SKM-1 (cell line): Measurements from ENCODE around the gene FSD1L.

ENCODE experiments used
- DNase-seq: peaks from one replicate; lab custom pipeline; 2025; ENCODE audit not compliant: unreplicated experiment; lab: John Stamatoyannopoulos, UW

The FSD1L gene

DNA sequence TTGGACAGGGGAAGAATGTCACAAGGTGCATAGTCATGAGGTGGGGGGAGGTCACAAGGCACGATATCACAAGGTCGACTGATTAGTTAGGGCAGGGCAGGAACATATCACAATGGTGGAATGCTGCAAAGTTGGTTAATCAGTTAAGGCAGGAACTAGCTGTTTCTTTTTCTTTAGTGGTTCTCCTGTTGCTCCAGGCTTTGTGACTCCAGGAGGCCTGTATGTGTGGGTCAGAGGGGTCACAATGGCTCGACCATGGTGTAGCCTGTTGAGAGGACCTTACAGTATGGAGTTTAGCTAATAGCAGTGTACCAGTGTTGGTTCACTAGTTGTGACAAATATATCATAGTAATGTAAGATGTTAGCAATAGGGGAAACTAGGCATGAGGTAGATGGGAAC lies 12.4 kb upstream of the FSD1L start:
- DNase-seq, result no peak

DNA sequence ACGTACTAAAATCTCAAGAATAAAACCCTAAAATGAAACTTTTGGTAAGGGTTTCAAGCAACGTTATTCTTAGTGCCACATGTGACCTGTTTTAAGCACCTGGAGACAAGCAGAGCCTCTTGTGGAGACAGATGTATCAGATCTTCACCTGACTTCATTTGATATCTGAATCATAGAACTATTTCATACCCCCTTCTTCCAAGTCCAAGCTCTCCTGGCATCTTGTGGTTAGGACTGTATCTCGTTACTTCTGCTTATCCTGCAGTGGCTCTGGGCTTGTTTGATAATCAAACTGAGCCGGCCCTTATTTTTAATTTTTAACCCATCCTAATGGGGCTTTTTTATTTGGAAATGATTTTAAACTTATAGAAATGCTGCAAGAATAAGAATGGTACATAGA lies 11.1 kb upstream of the FSD1L start:
- DNase-seq, result no peak

DNA sequence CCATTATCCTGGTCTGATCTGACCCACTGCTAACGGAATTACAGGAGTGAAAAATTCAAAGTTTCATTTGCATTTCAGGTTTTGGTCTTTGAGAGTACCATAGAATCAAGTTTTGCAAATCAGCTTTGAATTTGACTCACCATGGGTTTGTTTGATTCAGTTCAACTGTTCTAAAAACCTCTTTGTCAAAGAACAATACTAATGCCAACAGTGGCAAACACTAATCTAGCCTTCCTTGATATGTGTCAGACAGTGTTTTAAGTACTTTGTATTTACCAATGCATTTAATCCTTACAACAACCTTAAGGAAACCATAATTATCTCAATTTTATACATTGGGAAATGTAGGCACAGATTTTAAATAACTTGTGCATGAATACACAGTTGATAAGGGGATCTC lies 10.1 kb upstream of the FSD1L start:
- no peak for DNase-seq

DNA sequence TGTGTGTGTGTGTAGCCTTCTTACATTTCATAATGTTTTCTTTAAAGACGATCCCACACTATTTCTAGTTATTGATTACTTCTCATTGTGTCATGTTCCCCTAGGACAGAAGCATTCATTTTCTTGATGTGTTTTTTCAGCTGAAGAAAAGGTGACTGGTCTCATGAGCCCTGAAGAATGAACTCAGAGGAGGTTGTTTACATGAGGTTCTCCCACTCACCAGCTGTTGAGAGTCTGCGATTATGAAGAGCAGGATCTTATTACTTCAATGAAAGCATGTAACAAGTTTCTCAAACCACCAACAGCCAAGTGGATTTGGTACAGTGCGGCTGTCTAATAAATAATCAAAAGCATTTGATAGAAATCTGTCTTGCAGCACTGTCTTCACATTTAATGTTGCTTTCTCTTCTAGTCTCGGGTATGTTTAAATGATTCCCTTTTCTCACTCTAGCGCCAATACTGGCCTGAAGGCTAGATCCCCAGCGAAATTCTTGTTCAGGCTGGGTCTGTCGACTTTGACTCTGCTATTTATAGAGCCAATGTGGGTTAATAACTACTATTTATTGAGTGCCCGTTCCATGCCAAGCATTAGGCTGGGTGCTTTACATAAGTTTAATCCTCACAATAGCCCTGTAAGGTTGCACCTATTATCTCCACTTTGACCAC lies 9.6 kb upstream of the FSD1L start:
- DNase-seq, result no peak

DNA sequence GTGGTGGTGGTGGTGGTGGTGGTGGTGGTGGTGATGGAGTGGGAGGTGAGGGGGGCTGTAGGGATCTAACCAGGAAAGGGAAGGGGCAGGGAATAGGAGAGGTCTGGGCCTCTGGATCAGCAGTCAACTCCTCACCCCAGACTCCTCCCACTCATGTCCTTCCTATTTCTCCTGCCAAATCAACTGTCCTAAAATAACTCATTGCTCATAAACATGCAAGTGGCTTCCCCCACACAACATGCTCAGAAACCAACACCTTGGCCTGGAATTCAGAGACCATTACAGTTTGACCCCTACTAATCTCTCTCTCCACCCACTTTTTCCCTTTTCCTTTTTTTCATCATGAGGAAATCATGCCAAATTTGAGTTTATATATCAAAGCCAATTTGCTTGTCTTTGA lies 8.4 kb upstream of the FSD1L start:
- no peak for DNase-seq

DNA sequence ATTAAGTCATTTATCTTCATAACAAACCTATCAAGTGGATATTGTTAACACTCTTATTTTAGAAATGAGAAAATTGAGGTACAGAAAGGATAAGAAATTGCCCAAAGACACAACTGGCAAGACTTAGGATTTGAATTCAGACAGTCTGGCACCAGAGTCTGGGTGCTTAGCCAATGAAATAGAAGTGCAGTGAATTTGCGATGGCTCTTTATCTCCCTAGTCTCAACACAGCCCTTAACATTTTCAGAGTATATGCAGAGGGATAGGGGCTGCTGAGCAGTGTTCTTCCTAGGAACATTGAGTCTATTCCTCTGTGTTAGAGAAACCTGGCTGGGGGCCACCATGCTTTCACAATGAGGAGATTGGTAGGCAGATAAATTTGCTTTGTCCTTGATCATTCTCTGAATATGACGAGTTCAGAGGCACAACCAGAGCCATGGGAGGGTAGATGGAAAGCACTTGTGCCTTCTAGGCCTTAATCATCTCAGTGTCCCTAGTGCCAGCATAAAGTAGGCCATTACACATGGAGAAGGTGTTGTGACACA lies 6.1 kb upstream of the FSD1L start:
- no peak for DNase-seq

DNA sequence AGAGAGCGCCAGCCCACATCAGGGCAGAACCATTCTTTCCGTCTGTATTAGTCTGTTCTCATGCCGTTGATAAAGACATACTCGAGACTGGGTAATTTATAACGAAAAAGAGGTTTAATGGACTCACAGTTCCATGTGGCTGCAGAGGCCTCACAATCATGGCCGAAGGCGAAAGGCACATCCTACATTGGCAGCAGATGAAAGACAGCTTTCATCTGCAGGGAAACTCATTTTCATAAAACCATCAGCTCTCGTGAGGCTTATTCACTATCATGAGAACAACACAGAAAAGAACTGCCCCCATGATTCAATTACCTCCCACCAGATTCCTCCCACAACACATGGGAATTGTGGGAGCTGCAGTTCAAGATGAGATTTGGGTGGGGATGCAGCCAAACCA lies 4.7 kb upstream of the FSD1L start:
- DNase-seq, result no peak

DNA sequence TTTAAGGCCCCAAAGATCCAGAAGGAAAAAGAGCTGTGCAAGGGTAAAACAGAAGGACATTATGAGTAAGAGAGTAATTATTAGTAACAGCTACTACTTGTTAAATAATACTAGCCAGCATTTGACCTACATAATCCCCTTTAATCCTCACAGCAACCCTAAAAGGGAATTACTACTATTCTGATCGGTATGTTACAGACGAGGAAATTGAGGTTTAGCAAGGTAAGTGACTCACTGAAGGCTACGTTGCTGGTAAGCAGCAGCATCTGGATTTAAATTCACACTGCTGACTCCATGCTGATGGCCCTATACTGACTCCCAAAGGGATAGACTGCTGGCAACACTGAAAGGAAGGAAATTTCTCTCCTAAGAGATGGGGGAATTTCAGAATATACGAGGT lies 3.7 kb upstream of the FSD1L start:
- DNase-seq, result no peak

DNA sequence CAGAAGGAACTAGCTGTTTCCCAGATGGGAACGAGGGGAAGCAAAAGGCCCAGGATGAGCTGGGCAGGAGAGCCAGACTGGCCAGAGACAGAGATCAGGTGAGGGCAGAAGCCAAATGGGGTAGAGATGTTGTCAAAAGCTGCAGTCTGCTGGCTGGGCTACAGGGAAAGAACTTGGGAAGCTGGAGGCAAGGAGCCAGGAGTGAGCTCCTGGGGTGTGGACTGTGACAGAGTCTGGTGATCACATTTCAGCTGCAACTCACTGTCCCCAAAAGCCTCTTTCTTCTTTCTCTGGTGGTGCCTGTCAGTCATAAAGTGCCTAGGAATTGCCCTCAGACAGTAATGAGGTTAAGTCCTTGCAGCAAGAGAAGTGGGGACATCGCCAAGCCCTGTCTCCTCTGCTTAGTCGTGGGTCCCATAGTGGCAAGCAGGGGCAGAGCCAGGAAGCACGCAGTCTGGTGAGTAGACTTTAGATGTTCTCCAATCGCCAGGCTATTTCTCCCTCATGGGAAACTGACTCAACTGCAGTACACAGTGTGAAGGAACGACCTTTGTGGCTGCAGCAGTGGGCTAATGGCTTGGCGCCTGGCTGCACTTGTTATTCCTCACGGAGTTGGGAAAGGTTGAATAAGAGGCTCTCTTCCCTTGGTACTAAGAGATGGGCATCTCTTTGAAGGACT lies 2.5 kb upstream of the FSD1L start:
- DNase-seq, result no peak

DNA sequence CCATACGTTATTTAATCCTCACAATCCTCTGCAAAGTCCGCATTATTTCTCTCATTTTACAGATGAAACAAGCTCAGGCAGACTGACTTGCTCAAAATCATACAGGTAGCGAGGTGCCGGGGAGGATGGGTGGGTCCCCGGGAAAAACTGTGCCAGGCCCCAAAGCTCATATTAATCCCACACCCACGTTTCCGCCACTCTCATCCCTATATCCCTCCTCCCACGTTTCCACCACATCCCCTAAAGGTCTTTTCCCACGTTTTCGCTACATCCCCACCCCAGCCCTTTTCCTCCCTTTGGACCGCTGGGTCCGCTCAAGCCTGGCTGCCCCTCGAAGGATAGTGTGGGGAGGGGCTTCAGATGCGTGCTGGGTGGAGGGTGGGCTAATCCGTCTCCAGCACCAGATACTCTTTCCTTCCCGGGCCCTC lies 434 bp upstream of the FSD1L start:
- DNase-seq, result no peak

DNA sequence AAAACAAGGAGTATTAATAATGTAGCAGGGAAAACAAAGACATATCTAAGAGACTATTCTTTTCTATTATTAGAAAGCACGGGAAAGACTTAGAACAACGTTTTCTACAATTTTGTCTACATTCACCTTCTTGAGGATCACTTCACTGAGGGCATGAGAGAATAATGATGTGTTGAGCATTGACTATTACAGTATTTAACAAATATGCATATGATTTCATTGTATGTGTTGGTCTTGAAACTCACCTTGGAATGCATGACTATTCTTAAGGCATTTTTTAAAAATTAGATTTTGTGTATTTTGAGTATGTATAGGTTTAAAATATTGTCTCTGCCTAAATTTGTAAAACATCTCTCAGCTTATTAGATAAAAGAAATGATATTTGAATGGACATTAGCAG lies 1.2 kb downstream of the FSD1L start:
- DNase-seq, result no peak

DNA sequence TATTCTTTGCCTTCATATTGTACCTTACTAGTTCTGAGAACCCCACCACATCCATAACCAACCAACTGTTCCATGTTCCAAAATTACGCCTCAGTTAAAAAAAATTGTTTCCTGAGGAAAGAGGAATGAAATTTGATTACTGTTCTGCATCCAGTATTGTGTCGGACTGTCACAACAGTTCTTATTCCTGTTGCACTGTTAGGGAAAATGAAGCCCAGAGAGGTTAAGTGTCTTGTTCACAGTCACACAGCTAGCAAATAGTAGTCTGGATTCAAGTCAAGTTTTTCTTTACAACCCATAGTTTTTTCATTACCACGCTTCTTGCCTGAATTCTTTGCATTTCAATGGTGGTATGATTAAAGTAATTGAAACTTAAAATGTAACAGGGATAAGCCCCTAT lies 4.4 kb downstream of the FSD1L start:
- DNase-seq, result no peak

DNA sequence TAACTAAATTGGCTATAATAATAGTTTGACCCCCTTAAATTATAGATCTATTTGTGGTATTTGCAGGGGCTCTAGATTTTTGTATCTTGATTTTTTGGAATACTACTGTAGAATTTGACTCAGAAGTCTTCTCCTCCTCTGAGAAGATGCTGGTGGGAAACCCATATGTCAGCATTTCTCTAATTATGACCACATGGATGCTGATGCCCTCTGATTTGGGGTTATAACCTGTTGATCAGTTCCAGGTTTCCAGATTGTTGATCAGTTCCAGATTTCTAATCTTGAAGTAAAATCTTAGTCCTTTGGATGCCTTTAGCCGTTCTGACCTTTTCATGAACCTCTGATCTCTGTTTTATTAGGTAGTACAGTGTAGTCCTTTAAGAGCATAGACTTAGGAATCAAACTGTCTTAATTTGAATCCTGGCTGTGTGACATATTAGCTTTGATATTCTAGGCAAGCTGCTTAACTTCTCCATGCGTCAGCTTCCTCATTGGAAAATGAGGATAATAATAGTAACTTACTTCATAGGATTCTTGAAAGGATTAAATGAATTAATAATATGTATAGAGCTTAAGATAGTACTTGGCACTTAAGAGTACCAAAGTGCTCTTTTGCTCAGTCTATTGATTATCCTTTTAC lies 8.1 kb downstream of the FSD1L start:
- DNase-seq, result no peak

DNA sequence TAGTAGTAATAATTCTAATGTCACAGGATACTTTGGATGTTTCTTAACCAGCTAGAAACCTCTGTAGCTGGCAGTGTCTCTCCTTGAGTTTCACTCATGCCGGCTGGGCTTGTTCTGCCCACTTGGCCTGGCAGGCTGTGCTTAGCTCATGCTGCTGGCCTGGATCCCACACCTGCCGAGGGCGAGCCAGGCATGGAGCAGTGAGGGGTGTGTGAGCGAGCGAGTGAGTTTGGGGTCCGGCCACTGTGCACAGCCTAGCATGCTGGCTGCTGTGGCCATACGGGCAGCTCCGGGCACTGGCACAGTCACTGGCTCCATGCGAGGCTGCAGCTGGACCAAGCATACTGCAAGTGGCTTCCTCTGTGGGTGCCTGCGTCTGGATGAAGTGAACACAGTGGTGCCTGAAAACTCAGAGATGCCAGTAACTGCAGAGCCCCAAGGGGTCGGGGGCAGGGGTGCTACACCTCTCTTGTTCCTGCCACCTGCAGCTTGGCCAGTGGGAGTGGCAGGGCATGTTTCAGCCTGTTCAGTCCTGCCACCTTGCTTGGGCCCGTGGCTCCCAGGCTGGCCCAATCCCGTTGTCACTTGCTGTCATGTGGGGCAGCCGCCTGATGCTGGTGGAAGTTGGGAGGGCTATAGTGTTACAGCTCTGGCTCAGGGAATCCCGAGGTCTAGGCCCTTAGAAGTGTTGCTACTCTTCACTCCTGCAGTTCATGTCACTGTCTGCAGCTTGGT lies 9.9 kb downstream of the FSD1L start:
- no peak for DNase-seq

DNA sequence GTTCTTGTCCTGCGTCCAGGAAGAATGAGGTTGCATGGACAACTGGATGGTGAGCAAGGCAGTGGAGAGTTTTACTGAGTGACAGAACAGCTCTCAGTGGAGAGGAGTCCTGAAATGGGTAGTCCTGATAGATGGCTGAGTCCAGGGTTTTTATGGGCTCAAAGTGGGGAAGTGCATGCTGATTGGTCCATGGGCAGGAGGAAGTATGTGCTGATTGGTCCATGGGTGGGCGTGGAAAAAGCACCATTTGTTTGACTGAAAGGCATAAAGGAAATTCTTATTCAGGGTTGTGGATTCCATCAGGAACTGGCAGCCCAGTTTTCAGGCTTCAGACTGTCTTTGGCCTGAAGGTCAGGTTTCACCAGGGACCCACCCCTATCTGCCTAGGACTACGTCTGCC lies 10.6 kb downstream of the FSD1L start:
- DNase-seq, result no peak

DNA sequence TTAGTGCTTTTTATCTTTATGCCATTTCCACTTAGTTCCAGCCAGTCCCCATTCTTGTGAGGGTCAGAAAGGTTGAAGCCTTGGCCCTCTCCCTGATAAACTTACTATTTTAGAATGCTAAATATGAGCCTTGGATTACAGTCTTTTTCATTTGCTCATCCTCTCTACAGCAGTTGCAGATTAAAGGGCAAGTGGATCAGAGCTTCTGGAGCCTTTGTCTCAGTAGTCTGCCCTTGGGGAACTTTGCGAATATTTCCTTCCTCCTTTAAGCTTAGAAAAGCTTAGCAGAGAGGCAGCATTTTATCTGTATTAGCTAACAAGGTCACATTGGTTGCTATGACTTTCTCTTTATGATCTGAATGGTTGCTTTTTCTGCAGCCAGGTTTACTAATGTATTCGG lies 11.5 kb downstream of the FSD1L start:
- DNase-seq, result no peak

DNA sequence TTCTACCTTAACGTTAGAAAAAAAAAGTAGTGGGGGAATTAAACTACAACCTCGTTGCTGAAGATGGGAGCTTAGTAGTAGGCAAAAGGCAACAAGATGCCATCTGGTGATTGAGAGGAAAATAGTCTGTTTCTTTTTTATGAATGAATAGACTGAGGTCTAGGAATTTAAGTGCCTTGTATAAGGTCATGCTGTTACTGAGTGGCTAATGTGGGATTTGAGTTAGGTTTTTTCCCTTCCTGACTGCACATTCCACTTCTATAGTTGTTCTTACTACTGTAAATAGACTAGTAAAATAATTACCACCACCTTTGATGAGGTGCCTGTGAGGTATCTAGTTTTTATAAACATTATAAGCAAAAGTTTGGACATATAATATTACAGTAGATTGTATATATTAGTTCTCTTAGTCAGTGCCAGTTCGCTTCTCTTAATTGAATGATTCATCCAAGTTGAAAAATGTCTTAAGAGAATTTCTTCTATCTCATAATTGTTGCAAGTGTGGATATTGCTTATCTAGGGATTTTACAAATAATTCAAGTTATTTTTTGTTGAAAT lies 19.1 kb downstream of the FSD1L start:
- no peak for DNase-seq

DNA sequence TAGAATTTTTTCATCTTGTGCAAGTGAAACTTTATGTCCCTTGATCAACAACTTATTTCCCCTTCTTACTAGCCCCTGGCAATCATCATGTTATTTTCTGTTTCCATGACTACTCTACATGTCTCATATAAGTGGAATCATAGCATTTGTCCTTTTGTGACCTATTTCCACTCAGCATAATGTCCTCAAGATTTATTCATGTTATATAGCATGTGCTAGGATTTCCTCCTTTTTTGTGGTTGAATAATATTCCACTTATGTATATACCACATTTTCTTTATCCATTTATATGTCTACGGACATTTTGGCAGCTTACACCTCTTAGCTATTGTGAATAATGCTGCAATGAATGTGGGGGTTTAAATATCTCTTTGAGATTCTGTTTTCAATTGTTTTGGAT lies 21.0 kb downstream of the FSD1L start:
- DNase-seq, result no peak

DNA sequence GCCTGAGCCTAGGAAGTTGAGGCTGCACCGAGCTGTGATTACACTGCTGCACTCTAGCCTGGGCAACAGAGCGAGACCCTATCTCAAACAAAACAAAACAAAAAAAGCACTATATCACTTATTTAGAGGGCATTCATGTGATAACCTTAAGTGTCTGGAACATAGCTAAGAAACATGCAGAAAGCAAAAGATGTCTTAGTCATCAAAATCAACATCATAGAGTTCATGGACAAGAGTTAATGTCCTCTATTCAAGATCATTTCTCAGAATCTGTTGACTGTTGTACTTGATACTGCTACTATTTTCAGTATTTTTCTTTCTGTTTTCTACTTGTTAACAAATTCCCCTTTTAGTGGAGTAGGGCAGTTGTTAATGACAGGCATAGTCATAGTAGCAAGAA lies 25.4 kb downstream of the FSD1L start:
- DNase-seq, result no peak

DNA sequence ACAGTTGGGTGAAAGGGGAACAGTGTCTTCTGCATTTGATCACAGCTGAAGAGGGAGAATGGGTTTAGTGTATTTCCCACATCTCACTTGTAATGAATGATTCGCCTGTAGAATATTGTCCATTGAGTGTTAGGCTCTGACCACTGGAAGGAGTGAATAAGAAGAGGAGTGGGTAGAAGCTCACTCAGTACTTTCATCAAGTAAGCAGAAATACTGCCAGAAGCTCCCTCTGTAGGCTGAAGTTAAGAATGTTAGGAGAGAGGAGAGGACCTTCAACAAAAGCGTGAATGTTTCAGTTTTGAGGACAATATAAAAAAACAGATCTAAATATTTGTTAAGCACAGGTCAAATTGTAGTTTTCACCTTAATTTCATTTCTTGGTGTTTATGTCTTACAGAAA lies 27.5 kb downstream of the FSD1L start:
- DNase-seq, result no peak

DNA sequence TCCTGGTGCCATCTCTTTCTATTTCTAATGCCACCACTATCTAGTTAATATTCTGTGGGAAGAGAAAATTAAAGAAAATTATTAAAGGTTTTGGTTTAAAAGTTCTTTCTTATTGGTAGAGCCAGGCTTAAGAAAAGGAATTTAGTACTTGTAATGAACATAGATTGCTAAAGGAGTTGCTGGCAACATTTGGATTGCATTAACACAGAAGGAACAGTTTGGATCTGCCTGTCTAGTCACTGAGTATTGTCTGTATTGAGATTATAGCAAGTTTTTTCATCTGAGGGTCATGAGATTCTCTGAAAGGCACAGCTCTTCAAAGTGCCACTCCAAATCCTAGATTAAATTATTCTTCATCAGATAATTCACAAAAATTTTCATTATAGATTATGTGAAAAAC lies 32.0 kb downstream of the FSD1L start:
- no peak for DNase-seq
